GM08714 (cell line): ENCODE data around the gene EFCAB14.
"Not testable (repeated sequence)": the region's sequence is repeated elsewhere in the genome, so short reads cannot be mapped to it uniquely, and the experiment has no call there.

Experiments
- H3K4me3 ChIP-seq: fragments of 200-500 bp; sonication (Bioruptor generic); 2 replicates; pipeline ENCODE4 v1.5.1; 2014; ENCODE audit warnings: mild to moderate bottlenecking, low read length, inconsistent platforms
- ZNF274 ChIP-seq: IDR thresholded peaks from 2 replicates; pipeline ENCODE4 v1.6.1; 2012; ENCODE audit warnings: mild to moderate bottlenecking, low read depth, low read length

Gene EFCAB14

GRCh38 chr1:46682064-46682463 is 36.9 kb downstream of the EFCAB14 start:
- no peak overlapping the region for H3K4me3 ChIP-seq
- TF ChIP-seq ZNF274, result no peak

GRCh38 chr1:46681333-46682034 is 37.4 kb downstream of the EFCAB14 start:
- no peak for TF ChIP-seq ZNF274
- no peak overlapping the region for H3K4me3 ChIP-seq

- no peak overlapping the region for H3K4me3 ChIP-seq
- TF ChIP-seq ZNF274, result no peak
Observed at GRCh38 chr1:46679789-46680573, 38.9 kb downstream of the EFCAB14 start.

GRCh38 chr1:46677339-46677738 is 41.6 kb downstream of the EFCAB14 start:
- no peak for TF ChIP-seq ZNF274
- H3K4me3 ChIP-seq, result no peak overlapping the region

- H3K4me3 ChIP-seq, result no peak overlapping the region
- no peak for TF ChIP-seq ZNF274
Observed at GRCh38 chr1:46676531-46676930, 42.4 kb downstream of the EFCAB14 start.

GRCh38 chr1:46675549-46676314 is 43.2 kb downstream of the EFCAB14 start:
- no peak overlapping the region for H3K4me3 ChIP-seq
- TF ChIP-seq ZNF274, result no peak

- no peak for TF ChIP-seq ZNF274
- H3K4me3 ChIP-seq, result no peak overlapping the region
Observed at GRCh38 chr1:46673749-46674182, 45.1 kb downstream of the EFCAB14 start.

GRCh38 chr1:46672696-46673095 is 46.2 kb downstream of the EFCAB14 start:
- TF ChIP-seq ZNF274, result no peak
- H3K4me3 ChIP-seq, result no peak overlapping the region

- no peak for TF ChIP-seq ZNF274
- H3K4me3 ChIP-seq, result no peak within 1 kb of the TSS
Observed at GRCh38 chr1:46671554-46671953, 47.4 kb downstream of the EFCAB14 start, which contains the start of gene TEX38. Gene TEX38 (plus strand): TSS chr1:46671854. CDS start chr1:46671935, 81 bp downstream.

GRCh38 chr1:46670134-46670533 is 48.8 kb downstream of the EFCAB14 start:
- H3K4me3 ChIP-seq, result no peak overlapping the region
- no peak for TF ChIP-seq ZNF274

- peak within 1 kb of the TSS; percentile 72 for H3K4me3 ChIP-seq
- TF ChIP-seq ZNF274, result no peak
Observed at GRCh38 chr1:46667782-46668760, 50.8 kb downstream of the EFCAB14 start, which contains the start of gene ATPAF1. Gene ATPAF1 (minus strand): TSS chr1:46668364. CDS start chr1:46668322, 42 bp downstream.

GRCh38 chr1:46665983-46666382 is 52.9 kb downstream of the EFCAB14 start:
- H3K4me3 ChIP-seq, result no peak overlapping the region
- TF ChIP-seq ZNF274, result no peak

GRCh38 chr1:46662919-46663318 is 56.0 kb downstream of the EFCAB14 start:
- not testable (repeated sequence) for H3K4me3 ChIP-seq

GRCh38 chr1:46660116-46660515 is 58.8 kb downstream of the EFCAB14 start:
- not testable (repeated sequence) for H3K4me3 ChIP-seq
